BJ (cell line): ENCODE measurements around the gene CELF1. TPM values are rescaled to one million over a fixed set of nuclear protein-coding genes. Genes with fewer than 3 reads are reported as not detected.

Source experiments
- CTCF ChIA-PET: fragments of 350-600 bp; formaldehyde crosslinking; extraction: SDS; loops from one replicate; lab custom pipeline; 2021; ENCODE audit warnings: antibody characterized with exemption, inconsistent platforms; lab: Yijun Ruan, JAX
- POLR2A ChIA-PET: fragments of 300-600 bp; sonication (Branson Sonifier 250); formaldehyde crosslinking; extraction: SDS; loops from one replicate; lab custom pipeline; 2021; ENCODE audit warnings: antibody characterized with exemption; lab: Charles Lee
- DNase-seq: peaks from one replicate; pipeline ENCODE4 v3.0.0-alpha.2; 2011; ENCODE audit warnings: low read depth
- H3K27me3 ChIP-seq: 2 replicates; pipeline ENCODE4 v1.6.0; 2011; ENCODE audit warnings: low read length; ENCODE audit not compliant: control insufficient read depth, insufficient read depth
- H3K36me3 ChIP-seq: 2 replicates; pipeline ENCODE4 v1.5.1; 2011; ENCODE audit warnings: low read length; ENCODE audit not compliant: control insufficient read depth, insufficient read depth
- H3K4me3 ChIP-seq: 2 replicates; pipeline ENCODE4 v1.5.1; 2011; ENCODE audit warnings: low read depth, mild to moderate bottlenecking, control low read depth, low read length
- polyA plus RNA-seq: library from polyadenylated mRNA; depleted of rRNA; stranded (reverse); fragments of >200 nt; gene quantifications from 2 replicates; pipeline ENCODE4 v1.2.3, GENCODE V29; 2011
- TF ChIP-seq, protein P1 (sequence below): IDR thresholded peaks from 2 replicates; pipeline ENCODE4 v1.5.1; 2011; ENCODE audit warnings: low read depth, mild to moderate bottlenecking, control low read depth, inconsistent platforms, low read length, moderate library complexity; ENCODE audit not compliant: insufficient read depth

The CELF1 gene
- polyA plus RNA-seq, 1 experiment, result 73.5 TPM

DNA sequence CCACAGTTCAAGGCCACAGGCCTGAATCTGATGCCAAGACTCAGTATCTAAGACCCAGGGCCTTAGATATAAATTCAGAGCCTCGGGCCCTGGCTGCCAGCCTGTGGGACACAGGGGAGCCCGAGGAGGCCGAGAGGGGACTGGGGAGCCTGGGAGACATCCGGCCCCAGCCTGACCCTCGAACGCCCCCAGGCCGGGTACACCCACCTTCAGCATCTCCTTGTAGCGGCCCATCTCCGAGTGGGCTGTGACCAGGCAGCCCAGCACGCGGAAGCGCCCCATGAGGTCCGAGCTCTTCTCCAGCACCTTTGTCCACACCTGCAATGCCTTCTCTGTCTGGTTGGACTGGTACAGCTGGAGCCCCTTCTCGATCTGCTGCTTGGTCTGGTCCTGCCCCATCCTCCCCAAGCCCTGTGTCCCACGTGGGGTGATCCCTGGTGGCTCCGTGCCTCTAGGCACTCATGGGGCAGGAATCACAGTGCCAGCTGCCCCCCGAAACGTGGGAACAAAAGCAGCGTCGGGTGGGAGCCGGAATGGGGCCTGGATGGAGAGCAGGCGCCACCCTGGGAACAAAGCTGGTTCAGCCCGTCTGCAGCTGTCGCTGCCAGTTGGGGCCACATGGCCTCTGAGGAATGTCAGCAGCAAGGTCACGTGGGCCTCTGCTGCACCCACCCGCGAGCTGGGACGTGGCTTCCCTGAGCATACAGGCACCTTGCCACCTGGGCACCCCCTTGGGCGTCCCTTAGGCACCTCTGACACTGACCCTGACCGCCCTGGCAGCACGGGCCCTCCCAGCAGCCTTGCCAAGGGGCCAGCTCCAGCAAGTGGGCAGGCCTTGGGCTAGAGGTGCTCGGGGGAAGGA lies 104.1 kb downstream of the CELF1 start, which contains the start of gene RAPSN:
Gene RAPSN, minus strand, starts transcription at position 571 of the 862 bp plus-strand sequence. Its CDS starts 172 bp downstream, at position 399.
- H3K36me3 ChIP-seq, result peaks cover 1% of the 10 kb centered on the region; the same call in 1 of the 2 replicates
- ChIA-PET POLR2A (interaction anchor here (0.6 kb wide), 1 partner anchor 178 kb away, joined by 4 read pairs; no protein-coding TSS in a partner anchor), CTCF (interaction anchor here (1.8 to 2.7 kb wide), 2 partner anchors 37 to 75 kb away, joined by 4 to 10 read pairs; no protein-coding TSS in a partner anchor)
- no peak within 1 kb of the TSS for H3K4me3 ChIP-seq
- H3K27me3 ChIP-seq, result no peaks in the 10 kb centered on the region
- no peak for DNase-seq
- TF ChIP-seq, protein P1, sequence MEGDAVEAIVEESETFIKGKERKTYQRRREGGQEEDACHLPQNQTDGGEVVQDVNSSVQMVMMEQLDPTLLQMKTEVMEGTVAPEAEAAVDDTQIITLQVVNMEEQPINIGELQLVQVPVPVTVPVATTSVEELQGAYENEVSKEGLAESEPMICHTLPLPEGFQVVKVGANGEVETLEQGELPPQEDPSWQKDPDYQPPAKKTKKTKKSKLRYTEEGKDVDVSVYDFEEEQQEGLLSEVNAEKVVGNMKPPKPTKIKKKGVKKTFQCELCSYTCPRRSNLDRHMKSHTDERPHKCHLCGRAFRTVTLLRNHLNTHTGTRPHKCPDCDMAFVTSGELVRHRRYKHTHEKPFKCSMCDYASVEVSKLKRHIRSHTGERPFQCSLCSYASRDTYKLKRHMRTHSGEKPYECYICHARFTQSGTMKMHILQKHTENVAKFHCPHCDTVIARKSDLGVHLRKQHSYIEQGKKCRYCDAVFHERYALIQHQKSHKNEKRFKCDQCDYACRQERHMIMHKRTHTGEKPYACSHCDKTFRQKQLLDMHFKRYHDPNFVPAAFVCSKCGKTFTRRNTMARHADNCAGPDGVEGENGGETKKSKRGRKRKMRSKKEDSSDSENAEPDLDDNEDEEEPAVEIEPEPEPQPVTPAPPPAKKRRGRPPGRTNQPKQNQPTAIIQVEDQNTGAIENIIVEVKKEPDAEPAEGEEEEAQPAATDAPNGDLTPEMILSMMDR, result no peak

DNA sequence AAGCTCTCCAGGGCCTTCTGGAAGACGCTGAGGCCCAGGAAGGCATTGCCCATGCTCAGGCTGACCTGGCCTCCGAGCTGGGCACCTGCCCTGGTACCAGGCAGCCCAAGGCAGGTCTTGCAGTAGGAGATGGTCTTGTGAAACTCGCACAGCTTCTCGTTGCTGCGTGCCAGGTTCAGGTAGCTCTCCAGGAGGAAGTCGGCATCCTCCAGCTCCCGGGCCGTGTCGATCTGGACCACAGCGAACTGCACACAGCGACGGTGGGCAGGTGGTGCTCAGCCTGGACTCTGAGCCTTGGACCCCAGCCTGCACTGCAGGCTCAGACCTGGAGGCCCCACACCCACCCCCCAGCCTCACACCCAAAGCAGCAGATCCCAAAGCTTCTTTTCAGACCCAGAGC lies 105.0 kb downstream of the CELF1 start:
- no peak for DNase-seq
- Histone ChIP-seq H3K27me3 (no peaks in the 10 kb centered on the region), H3K4me3 (no peak overlapping the region), H3K36me3 (peaks cover 1% of the 10 kb centered on the region; the same call in 1 of the 2 replicates)
- CTCF ChIA-PET, result interaction anchor here (2.7 kb wide), 1 partner anchor 74 kb away, joined by 10 read pairs; no protein-coding TSS in a partner anchor
- TF ChIP-seq, protein P1, result no peak
- POLR2A ChIA-PET, result interaction anchor here (0.6 kb wide), 1 partner anchor 177 kb away, joined by 4 read pairs; no protein-coding TSS in a partner anchor

DNA sequence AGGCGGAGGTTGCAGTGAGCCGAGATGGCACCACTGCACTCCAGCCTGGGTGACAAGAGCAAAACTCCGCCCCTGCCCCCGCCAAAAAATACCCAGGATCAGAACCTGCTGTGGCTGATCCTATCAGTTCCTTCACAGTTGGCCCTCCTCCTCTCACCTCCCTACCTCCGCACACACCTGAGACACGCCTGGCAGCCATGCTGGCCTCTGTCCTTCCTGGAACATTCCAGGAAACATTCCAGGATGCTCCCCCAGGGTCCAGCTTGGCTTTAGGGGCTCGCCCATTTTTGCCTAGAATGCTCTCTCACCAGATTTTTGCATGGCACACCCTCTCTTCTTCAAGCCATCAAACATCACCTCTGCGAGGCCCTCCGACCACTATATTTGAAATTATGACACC lies 106.1 kb downstream of the CELF1 start:
- POLR2A ChIA-PET, result no interaction called here
- Histone ChIP-seq H3K4me3 (no peak overlapping the region), H3K27me3 (no peaks in the 10 kb centered on the region), H3K36me3 (peaks cover 1% of the 10 kb centered on the region; the same call in 1 of the 2 replicates)
- CTCF ChIA-PET, result interaction anchor here (2.7 kb wide), 1 partner anchor 73 kb away, joined by 10 read pairs; no protein-coding TSS in a partner anchor
- DNase-seq, result no peak
- TF ChIP-seq, protein P1, result no peak

DNA sequence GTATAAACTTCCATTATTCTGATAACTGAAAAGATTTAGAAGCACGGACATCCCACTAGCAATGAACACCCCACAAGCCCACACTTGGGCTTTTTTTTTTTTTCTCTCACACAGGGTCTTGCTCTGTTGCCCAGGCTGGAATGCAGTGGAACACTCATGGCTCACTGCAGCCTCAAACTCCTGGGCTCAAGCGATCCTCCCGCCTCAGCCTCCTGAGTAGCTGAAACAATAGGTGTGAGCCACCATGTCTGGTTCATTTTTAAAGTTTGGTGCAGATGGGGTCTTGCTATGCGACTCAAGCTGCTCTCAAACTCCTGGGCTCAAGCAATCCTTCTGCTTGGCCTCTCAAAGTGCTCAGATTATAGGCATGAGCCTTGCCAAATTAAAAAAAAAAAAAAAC lies 107.1 kb downstream of the CELF1 start:
- CTCF ChIA-PET, result interaction anchor here (0.6 to 0.8 kb wide), 3 partner anchors 71 to 172 kb away, joined by 3 to 4 read pairs (median 3); no protein-coding TSS in a partner anchor
- POLR2A ChIA-PET, result no interaction called here
- TF ChIP-seq, protein P1, result no peak

DNA sequence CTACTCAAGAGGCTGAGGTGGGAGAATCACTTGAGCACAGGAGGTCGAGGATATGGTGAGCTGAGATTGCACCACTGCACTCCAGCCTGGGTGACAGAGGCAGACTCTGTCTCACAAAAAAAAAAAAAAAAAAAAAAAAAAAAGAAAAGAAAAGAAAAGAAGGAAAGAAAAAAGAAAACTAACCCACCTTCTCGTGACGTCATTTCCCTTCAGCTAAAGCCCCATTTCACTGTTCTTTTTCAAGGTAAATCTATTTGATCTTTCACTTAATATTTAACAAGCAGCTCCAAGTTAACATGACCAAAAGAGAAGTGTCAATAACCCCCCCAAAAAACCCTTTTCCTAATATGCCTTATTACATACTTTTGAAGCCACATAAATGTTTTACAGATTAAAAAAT lies 109.1 kb downstream of the CELF1 start:
- TF ChIP-seq, protein P1, result no peak
- Histone ChIP-seq H3K27me3 (no peaks in the 10 kb centered on the region), H3K36me3 (peaks cover 1% of the 10 kb centered on the region; the same call in 1 of the 2 replicates), H3K4me3 (no peak overlapping the region)
- POLR2A ChIA-PET, result no interaction called here
- CTCF ChIA-PET, result interaction anchor here (1.1 to 2.5 kb wide), 4 partner anchors 9 to 173 kb away, joined by 3 to 20 read pairs (median 4); partner anchors contain the start of gene CELF1
- no peak for DNase-seq

More for the DNA sequence above, 107.1 kb downstream of the CELF1 start:
- no peak for DNase-seq
- peaks cover 1% of the 10 kb centered on the region; the same call in 1 of the 2 replicates for H3K36me3 ChIP-seq
- H3K4me3 ChIP-seq, result no peak overlapping the region
- no peaks in the 10 kb centered on the region for H3K27me3 ChIP-seq
